HG02973 (cell line): Measurements from ENCODE around the gene TMEM221.
A peak's percentile ranks its signal among the peaks of the same experiment; 100 is the strongest.

Experiments
- ATAC-seq: cut with Tn5 transposase; IDR thresholded peaks from one replicate; pipeline ENCODE4 v1.9.1; 2021; ENCODE audit warnings: moderate library complexity; ENCODE audit not compliant: unreplicated experiment

The TMEM221 gene

DNA sequence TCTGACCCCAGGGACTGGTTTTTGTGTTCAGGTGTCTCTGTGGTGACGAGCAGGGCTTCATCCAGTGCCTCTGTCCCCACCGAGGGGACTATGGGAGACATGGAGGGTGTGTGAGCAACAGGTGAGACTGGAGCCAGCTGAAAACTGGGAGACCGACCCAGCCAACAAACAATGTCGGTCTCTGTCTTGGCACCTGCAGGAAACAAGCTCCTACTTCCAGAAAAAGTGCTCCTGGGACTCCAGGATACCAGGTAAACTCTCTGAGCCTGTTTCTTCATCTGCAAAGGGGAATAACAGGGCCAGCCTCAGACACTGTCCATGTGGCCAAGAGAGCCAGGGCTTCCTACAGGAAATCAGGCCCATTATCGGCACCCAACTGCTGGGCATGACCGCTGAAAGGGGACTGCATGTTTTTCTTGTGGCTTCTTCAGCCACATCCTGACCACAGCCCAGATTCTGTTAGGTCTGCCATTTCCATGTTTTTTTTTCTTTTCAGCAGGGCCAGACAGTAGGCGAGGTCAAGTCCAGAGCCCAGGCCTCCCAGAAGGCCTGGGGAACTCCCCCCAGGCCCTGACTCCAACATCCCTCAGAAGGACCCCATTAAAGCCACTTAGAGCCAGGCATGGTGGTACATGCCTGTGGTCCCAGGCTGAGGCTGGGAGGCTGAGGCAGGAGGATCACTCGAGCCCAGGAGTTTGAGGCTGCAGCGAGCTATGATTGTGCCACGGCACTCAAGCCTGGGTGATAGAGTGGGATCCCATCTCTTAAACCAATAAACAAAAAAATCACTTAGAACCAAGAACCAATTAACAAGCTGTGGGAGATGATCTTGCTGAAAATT is 42.2 kb downstream of the TMEM221 start:
- peak; percentile 22 for ATAC-seq

DNA sequence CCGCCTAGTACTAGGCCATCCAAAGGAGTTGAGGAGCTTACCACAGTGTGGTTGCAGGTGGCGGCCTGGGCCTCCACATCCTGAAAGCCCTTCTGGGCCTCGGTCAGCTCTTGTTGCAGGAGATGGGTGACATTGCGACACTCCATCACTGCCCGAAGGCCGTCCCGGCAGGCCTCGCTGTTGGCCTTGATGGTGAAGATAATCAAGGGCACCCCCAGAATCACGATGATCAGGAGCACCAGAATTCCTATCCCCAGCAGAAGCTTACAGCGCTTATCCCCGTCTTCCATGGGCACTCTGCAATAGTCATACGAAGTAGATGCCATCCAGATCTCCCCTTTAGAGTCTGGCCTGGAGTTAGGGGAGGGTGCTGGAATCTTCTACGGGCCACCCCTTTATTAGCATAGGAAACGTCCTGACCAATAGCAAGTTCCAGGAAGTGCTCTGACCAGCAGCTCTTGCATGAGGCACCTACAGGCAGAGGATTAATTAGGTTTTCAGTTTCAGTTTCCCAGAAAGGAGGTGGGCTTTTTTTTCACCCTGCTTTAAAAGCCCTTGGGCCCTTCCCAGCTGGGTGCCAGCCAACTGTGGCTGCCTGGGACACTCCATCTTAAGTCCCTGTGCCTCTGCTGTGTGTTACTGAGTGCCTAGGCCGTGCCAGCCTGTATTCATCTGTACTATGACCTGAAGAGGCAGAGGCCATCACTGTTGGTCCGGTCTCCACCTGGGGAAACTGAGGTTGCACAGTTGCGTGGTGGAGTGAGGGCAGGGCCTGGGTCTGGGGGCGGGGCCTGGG is 43.0 kb downstream of the TMEM221 start, which contains the start of gene BST2:
TSS of gene BST2 (minus strand) at position 381 of the 796 bp plus-strand sequence. CDS start at position 326, 55 bp downstream.
- ATAC-seq = peak; percentile 74

DNA sequence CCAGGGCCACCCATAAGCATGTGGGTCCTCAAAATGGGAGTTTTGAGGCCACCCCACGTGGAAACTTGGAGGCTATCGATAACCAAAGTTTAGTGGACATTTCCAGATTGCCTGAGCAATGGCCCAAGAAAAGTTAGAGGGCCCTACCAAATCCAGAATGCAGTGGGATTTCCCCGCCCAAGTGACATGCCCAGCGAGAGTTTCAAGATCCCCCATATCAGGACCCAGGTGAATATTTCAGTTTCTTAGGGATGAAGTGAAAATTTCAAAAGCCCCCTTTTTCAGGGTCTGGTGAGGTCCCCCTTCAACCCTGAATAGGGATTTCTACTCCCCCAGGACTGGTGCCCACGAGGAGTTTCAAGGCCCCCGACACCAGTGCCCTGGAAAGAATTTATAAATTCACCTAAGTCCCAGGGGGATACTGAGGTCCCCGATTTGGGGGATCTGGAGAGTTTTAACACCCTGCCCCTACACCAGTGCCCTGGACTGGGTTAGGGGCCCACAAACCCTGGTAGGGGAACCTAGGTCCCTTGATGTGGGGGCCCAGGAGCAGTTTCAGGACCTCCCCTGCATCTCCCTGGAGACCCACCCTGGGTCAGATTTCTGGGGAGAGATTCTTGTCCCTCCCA is 43.7 kb downstream of the TMEM221 start:
- ATAC-seq = peak; percentile 12

DNA sequence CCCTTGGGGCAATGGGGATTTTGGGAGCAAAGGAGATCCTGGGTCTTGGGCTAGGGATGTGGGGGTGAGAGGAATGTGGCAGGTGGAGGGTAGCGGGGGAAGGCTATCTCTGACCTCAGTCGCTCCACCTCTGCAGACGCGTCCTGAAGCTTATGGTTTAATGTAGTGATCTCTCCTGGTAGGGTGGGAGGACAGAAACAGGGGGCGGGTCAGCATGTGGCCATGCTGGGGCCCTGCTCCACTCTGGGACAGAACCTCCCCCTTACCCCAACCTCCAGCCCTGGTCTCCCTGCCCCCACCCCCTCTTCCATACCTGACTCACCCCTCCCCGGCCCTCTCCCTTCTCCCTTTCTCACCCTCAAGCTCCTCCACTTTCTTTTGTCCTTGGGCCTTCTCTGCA is 44.5 kb downstream of the TMEM221 start:
- ATAC-seq = no peak

DNA sequence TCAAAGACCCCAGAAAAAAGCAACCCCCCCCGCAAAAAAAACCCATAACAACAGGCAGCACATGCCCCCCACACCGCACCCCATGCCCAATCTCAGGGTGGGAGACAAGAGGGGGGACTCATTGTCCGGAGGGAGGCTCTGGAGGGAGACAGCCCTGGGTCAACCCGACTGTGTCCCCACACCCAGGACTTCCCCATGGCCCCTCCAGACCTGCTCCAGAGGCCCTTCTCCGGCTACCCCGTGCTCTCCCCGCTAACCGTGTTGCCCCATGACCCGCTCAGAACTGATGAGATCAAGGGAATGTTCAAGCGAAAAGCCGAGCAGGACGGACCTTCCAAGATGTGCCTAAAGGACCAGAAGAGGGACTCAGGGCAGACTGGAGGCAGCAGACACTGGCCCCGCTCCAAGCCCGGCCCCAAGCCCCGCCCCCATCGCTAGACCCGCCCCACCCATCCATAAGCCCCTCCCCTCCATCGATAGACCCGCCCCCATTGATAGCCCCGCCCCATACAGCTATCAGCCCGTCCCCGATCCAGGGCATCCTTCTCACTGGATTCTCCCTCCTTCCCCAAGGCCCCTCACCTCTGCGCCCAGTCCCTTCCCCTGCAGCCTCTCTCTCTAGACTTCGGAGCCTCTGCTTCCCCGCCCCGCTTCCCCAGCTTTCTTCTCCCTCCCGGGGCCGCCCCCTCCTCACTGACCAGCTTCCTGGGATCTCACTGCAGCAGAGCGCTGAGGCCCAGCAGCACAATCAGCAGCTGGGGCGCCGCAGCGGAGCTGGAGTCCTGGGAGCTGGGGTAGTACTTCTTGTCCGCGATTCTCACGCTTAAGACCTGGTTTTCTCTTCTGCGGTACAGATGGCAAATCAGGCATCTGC is 45.2 kb downstream of the TMEM221 start:
- no peak for ATAC-seq

DNA sequence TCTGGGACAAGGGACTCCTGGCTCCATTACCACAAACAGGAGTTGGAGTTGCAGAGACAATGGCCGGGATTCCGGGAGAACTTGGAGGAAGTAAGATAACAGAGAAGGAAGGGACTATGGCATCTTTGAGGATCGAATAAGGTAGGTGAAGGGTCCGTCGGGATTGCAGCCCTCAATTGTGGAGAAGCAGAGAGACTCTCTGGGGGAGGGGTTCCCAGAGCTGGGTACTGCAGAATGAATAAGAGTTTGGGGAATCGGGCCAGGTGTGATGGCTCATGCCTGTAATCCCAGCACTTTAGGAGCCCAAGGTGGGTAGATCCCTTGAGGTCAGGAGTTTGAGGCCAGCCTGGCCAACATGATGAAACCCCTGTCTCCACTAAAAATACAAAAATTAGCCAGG is 46.8 kb downstream of the TMEM221 start:
- no peak for ATAC-seq

DNA sequence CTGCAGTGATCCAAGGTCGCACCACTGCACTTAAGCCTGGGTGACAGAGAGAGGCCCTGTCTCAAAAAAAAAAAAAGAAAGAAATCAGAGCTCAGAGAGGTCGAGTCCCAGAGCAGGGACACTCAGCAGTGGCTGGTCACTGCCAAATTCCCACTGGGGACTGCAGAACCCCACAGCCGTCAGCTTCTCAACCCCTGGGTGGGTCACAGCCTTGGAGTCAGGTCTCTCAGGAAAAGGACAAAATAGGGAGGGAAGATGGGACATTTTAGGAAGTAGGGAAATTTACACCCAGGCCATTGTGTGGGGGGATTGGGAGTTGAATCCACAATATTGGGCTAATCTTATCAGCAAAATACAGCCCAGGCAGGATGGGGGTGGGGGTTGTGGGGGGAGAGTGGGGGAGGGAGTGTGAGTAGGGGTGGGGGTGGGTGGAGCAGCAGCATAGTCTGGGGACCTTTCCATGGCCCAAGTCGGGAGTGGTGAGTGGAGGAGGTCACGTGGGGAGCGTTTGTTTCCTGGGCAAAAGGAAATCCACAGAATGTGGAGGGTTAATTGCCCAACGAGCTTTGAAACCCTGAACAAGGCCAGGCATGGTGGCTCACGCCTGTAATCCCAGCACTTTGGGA is 49.5 kb downstream of the TMEM221 start:
- no peak for ATAC-seq

DNA sequence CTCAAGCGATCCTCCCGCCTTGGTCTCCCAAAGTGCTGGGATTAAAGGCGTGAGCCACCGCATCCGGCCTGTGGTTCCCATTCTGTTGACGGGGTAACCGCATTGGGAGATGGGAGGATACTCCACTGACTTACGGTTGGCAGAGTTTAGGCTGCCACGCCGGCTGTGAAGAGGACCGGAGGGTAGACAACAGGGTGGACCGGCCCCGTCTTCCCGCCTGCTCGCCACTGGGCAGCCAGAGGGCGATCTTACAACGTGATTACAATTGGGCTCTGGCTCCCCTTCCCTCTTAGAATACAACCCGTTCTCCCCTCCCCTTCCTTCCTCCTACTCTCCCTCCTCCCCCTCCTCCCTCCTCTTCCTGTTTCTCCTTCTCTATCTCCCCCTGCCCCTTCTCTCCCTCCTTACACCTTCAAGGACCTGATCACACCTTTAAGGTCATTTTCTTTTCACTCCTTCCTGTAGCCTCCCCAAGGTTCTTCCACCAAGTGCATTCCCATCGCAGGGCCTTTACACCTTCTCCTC is 53.5 kb downstream of the TMEM221 start:
- no peak for ATAC-seq

DNA sequence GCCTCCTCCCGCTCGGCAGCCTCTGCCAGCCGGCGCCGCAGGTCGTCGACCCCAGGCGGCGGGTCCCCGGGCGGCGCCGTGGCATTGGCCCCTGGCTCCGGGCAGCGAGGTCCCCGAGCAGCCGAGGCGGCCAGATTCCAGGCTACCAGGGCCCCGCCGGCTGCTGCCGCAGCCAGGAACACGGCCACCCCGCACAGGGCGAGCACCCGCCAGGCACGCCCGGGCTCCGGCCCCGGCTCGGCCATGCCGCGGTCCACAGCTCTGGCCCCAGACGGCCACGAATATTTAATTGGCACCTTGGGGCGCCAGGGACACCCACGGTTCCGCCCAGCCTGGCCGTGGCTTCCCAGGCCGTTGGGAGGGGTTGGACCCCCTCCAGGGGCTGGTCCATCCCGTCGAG is 54.6 kb downstream of the TMEM221 start, which contains the start of gene CCDC194:
TSS of gene CCDC194 (minus strand) at position 283 of the 400 bp plus-strand sequence. CDS start at position 245, 38 bp downstream.
- no peak for ATAC-seq

DNA sequence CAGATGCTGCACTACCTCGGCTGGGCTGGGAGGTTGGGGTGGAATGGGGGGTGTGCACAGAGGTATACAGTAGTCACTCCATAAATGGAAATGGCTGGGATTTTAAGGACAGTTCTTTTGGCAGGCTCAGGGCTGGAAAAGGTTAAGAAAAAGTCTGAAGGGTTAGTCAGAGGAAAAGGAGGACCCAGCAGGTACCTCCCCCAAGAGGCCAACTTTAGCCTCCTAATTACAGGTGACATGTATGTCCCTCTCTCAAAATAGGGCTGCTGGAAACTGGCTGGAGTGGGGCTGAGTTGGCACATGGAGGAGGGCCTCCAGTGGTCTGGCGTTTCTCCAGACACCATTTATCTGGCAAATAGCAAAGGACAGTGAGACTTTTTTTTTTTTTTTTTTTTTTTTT is 55.5 kb downstream of the TMEM221 start:
- ATAC-seq = no peak

DNA sequence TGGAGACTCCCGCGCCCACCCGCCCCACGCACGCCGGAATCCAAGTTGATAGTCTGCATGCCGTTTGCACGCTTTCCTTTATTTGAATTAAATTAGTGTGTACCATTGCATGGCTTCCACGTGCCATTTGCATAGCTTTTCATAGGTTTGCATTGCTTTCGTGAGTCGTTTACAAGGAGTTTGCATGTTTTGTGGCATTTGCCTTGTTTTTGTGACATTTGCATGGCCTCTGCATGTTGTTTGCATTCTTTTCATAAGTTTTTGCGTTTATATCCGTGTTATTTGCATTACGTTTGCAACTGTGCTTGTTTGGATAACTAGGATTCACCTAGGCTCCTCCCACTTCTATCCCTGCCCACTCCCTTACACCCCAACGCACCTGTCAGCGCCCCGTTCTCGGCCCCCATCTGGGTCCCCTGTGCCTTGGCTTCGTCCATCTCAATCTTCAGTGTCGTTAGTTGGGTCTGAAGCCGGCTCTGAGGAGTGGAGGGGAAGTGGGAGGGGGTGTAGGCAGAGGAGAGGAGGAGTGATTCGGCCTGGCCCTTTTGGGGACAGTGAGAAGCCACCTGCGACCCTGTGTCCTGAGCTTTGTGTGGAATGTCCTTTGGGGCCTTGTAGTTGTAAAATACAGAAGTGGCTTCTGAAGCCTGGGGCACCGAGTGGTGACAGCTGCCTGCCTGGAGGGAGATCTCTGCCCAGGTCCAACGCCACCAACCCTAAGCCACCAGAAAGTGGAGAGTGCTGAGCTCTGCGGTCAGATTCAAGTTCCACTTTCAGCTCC is 56.9 kb downstream of the TMEM221 start:
- no peak for ATAC-seq

DNA sequence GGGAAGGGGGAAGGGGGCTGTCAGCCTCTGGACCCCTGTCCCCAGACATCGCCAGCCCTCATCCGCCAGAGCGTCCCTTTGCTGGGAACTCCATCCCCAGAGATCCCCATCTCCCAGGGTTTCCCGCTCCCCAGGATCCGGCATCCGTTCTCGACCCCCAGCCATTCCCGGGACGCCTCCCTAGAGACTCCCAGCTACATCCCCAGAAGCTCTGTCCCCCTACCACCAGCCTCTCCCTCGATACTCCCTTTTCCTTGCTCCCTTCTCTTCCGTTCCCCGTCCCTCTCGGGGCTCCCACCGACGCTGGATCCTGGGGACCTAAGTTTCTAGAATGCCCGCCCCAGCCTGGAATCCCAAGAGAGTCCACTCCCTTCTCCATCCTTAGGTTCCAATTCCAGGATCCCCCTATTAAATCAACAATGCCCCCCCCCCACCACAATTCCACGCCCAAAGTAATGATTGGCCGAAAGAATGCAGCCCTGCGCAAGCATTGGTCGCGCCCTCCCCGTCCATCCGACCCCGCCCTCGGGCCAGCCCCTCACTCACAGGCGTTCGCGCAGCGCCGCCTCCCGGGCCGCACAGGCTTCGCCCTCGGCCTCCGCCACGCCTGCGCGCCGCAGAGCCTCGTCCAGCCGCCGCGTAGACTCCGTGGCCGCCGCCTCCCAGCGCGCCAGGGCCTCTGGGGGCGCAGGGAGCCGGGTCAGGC is 57.6 kb downstream of the TMEM221 start:
- peak; percentile 83 for ATAC-seq

DNA sequence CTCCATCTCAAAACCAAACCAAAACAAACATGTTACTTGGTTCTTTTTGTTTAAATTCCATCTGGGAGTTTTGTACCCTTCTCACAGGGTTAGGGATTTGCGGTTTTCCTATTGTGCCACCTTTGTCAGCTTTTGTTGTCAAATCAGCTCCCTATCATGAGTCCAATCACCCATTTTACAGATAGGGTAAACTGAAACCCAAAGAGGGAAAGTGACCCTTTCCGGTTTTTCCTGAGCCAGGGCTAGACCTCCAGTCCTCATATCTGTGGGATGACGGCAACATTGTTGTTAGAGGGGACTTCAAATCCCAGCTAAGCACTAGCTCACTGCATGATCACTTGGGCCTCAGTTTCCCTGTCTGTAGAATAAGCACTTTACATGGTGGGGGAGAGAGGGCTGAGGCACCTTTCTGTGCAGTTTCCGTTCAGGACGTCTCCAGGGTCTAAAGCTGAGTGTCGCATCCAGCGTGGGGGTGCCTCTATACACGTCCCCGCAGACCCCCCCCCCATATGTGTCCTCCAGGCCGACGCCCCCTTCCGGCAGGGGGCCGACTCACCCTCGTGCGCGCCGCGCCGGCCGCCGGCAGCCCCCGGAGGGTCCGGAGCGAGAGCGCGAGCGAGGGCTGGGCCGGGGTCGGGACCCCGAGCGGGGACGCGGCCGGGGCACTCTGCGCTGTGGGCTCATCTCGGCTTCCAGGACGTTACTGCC is 58.4 kb downstream of the TMEM221 start:
- no peak for ATAC-seq

DNA sequence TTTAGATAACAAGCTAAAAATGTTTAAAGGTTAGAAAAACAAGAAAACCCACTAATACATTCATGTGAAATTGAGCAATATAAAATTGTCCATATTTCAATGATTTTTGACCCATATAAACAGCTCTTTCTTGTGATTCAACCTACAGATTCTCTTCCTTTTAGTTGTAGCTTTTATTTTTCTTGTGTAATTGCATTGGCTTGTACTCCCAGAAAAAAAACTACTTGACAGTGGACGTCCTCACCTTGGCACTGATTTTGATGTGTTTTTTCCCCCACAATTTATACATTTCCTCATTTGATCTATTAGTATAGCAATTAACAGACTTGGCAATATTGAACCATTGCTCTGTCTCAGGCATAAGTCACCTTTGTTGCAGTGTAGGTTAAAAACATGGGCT is 59.2 kb downstream of the TMEM221 start:
- no peak for ATAC-seq

DNA sequence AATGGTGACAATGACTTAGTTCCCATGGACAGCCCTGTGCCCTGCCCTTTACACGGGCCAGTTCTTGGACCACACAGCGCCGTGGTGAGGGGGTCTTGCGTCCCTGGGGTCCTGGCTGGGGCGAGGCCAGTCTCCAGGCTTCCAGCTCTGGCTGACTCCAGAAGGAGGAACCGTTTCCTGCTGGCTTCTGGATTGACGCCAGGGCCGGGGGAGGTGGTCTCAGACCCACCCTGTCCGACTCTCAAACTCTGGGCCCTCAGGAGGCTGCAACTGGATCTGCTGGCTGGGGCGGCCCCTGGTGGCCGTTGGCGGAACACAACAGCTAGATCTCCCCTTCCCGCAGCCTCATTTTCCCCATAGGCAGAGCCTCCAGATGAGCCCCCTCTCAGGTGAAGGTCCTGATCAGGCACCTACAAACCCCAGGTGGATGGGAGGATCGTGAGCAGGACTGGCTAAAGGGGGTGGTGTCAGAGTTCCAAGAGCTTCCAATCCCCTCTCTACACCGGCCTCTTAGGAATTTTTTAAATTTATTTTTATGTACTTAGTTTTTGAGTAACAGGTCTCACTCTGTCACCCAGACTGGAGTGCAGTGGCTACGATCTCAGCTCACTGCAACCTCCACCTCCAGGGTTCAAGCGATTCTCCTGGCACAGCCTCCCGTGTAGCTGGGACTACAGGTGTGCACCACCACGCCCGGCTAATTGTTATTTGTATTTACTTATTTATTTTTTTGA is 62.4 kb downstream of the TMEM221 start:
- ATAC-seq = no peak
